ENCODE measurements around the gene SWSAP1. TPM values are rescaled to one million over a fixed set of nuclear protein-coding genes. Genes with fewer than 3 reads are reported as not detected.

SWSAP1 gene
- total and polyA plus RNA-seq, 2 of the 8 experiments (the other 6 are each of a cell fraction or from before 2014, with no cell fraction given) = 3.1 to 5.2 TPM

GRCh38 chr19:11338121-11338520, 36.3 kb upstream of the SWSAP1 start:
- no peak overlapping the region for H3K23ac ChIP-seq (ENCODE audit: insufficient read length)
- H4K20me1 ChIP-seq (replicated peaks in 1 of 2; ENCODE audit: control insufficient read depth in 1 of 2, insufficient read depth in 2 of 2, low read length in 2 of 2) = peaks cover 2 to 5% of the 10 kb centered on the region in 2 experiments
- H3K36me3 ChIP-seq (ENCODE audit: control insufficient read depth in 2 of 4, insufficient read depth in 4 of 4, low read length in 3 of 4) = peaks cover 0 to 5% (median 2%) of the 10 kb centered on the region in 4 experiments; a peak in 3 of 8 replicates
- no peaks in the 10 kb centered on the region for H3K9me3 ChIP-seq (ENCODE audit: insufficient read depth in 2 of 2, low read depth in 1 of 2, low read length in 1 of 2)
- no peak overlapping the region for H4K8ac ChIP-seq (ENCODE audit: extremely low read depth, insufficient read depth, low read length)
- TF ChIP-seq GTF2F1 (IDR thresholded peaks at IDR 0.05; ENCODE audit: borderline replicate concordance, low read depth, low read length) (no peak), SRF (IDR thresholded peaks at IDR 0.05; ENCODE audit: low read depth, low read length) (no peak), KDM1A (IDR thresholded peaks at IDR 0.05; ENCODE audit: borderline replicate concordance, low read length) (no peak), BRCA1 (IDR thresholded peaks at IDR 0.05; ENCODE audit: low read depth, low read length) (no peak), BCL11A (IDR thresholded peaks at IDR 0.05; ENCODE audit: low read depth in 2 of 2, low read length in 2 of 2) (no peak), KDM5A (IDR thresholded peaks at IDR 0.05; ENCODE audit: low read length) (no peak), USF2 (IDR thresholded peaks at IDR 0.05; ENCODE audit: low read length) (no peak)
- H4K91ac ChIP-seq (replicated peaks; ENCODE audit: insufficient read length, low read length) = no peak overlapping the region
- WGBS, 2 experiments (ENCODE audit: extremely low coverage in 1 of 2, insufficient coverage in 1 of 2, insufficient read length in 1 of 2, insufficient replicate concordance in 2 of 2, low coverage in 1 of 2, low lambda C conversion rate in 2 of 2, missing lambda C conversion rate in 1 of 2) = 92% methylated on average over 7 of the region's 7 CpGs; no CpG with 5 or more reads in 1 of the 2 experiments
- no peak overlapping the region for H2AFZ ChIP-seq (ENCODE audit: low read length)
- no peaks in the 10 kb centered on the region for H3K79me1 ChIP-seq (ENCODE audit: low read depth, low read length)
- no peak overlapping the region for H3K27ac ChIP-seq (ENCODE audit: low read depth, low read length)
- H2BK12ac ChIP-seq (ENCODE audit: low read depth, low read length) = no peak overlapping the region
- no peak overlapping the region for H3K56ac ChIP-seq (replicated peaks; ENCODE audit: insufficient read length, low read depth, low read length)
- H3K79me2 ChIP-seq (ENCODE audit: control insufficient read depth in 1 of 2, insufficient read depth in 2 of 2, low read length in 2 of 2) = no peaks in the 10 kb centered on the region
- H4K5ac ChIP-seq (ENCODE audit: insufficient read length, low read depth, low read length) = no peak overlapping the region
- H3K18ac ChIP-seq (ENCODE audit: extremely low read depth, low read length) = no peak overlapping the region
- H3K4me2 ChIP-seq (ENCODE audit: insufficient read depth in 1 of 2, low read depth in 2 of 2, low read length in 2 of 2) = peak overlapping the region in 1 of 2 experiments; percentile 54; a peak in 1 of 4 replicates
- no peak overlapping the region for H3K4me3 ChIP-seq (ENCODE audit: extremely low read depth in 1 of 4, insufficient read depth in 2 of 4, low read depth in 3 of 4, low read length in 4 of 4)
- H2BK120ac ChIP-seq (replicated peaks; ENCODE audit: low read depth, low read length) = no peak overlapping the region
- ChIA-PET CTCF (ENCODE audit: partially characterized antibody) (interaction anchor here (1.0 to 2.8 kb wide), 7 partner anchors 16 to 82 kb away, joined by 3 to 9 read pairs (median 4); partner anchors contain the start of gene TSPAN16), POLR2A (ENCODE audit: partially characterized antibody) (interaction anchor here (0.8 to 2.8 kb wide), 5 partner anchors 11 to 86 kb away, joined by 3 to 13 read pairs (median 3); partner anchors contain the start of genes DOCK6 and EPOR)
- no peak overlapping the region for H3K14ac ChIP-seq (ENCODE audit: insufficient read length)
- H2BK20ac ChIP-seq (ENCODE audit: low read length) = no peak overlapping the region
- no peaks in the 10 kb centered on the region; a peak in 2 of 7 replicates for H3K27me3 ChIP-seq (replicated peaks in 1 of 4; ENCODE audit: control insufficient read depth in 3 of 4, extremely low read depth in 1 of 4, insufficient read depth in 3 of 4, low read length in 3 of 4)
- no peak overlapping the region for H2BK15ac ChIP-seq (ENCODE audit: low read length)
- DNase-seq (ENCODE audit: low read depth in 1 of 2, low spot score in 2 of 2) = no peak
- peaks cover 11% of the 10 kb centered on the region; the same call in 1 of the 2 replicates for H3K23me2 ChIP-seq (ENCODE audit: low read depth, low read length)
- peaks cover 0 to 4% (median 1%) of the 10 kb centered on the region in 4 experiments; a peak in 4 of 7 replicates for H3K4me1 ChIP-seq (replicated peaks in 1 of 4; ENCODE audit: control insufficient read depth in 3 of 4, insufficient read depth in 4 of 4, low read length in 3 of 4)
- H2AK5ac ChIP-seq (ENCODE audit: low read depth, low read length) = no peak overlapping the region
- no peak overlapping the region for H3K9ac ChIP-seq (replicated peaks in 1 of 4; ENCODE audit: extremely low read depth in 1 of 4, low read depth in 3 of 4, low read length in 3 of 4)
- H2BK5ac ChIP-seq (ENCODE audit: low read depth, low read length) = no peak overlapping the region
- no peak overlapping the region for H3K4ac ChIP-seq (replicated peaks; ENCODE audit: insufficient read length, low read depth, low read length)
- no peak for FAIRE-seq
